Activated CD8-positive, alpha-beta memory T cell treated with anti-CD3 and anti-CD28 coated beads, Interleukin-2, amount 50 U/mL, for 1 hour (primary cell): ENCODE results near the gene CEND1.

Experiments
- DNase-seq: peaks from one replicate; pipeline ENCODE4 v3.0.0-alpha.2; 2020; ENCODE audit errors: extremely low read depth

Gene CEND1

DNA sequence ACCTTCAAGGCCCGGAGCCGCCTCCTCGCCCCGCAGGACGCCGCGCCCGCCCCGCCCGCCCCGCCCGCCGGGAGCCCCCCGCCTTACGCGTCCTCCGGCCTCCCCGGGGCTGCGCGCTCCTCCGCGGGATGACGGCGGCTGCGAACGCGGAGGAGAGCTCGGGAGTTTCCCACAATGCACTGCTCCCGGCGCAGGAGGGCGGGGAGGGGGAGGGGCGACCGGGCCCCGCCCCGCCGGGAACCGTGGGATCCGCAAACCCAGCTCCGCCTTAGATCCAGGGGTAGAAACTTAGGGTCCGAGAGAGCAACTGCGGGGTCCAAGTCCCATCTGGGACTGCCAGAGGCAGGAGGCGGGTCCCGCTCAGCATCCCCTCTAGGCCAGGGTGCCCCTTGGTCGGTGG is at the start of gene CEND1:
Gene CEND1 (minus strand): TSS at position 148 of the 400 bp plus-strand sequence. CDS start 1,514 bp downstream, outside the sequence.
- no peak for DNase-seq

DNA sequence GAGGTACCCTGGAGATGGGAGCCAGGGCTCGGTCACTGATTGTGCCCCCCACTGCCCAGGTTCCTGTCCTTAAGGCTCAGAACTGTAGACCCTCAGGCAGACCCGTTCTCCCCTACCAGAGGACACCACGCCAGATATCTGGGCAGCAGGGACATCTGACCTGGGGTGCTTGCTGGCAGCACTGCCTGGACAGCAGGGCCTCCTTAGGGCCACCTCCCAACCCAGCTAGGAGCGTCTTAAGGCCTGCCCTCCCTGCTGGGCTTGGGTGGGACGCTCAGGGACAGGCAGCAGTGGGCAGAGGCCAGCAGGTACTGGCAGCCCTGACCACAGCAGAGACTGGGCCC is 49.4 kb upstream of the CEND1 start:
- no peak for DNase-seq

DNA sequence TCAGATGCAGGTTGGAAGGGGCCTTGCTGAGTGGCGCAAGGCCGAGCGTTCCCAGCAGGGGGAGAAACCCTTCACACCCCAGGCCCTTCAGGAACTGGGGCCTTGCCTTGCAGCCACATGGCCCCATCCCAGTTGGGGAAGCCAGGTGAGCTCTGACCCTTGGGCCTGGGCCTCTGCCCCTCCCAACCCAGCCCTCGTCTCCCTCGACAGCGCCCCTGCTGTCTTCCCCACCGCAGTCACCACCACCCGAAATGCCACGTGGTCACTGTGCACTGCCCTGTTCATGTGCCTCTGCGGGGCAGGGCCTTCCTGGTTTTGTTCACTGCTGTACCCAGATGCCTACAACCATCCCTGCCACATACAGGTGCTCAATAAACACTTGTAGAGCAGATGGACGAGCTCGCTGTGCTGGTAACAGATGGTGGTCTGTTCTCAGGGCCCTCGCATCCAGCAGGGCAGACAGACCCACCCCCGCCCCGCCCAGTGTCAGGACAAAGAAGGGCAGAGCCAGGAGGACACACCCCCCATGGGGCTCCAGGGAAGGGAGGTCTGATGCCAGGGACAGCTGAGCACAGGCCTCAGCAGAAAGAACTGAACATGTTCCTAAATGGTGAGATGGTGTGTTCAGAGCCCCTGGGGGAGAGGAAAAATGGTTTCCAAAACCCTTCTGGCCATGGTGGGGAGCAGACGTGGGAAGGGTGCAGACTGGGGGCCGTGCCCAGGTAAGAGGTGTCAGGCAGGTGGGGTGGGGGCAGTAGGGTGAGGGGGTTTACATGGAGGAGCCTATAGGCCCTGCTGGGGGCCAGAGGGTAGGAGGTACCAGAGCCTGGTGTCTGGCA is 48.8 kb upstream of the CEND1 start:
- DNase-seq = no peak

DNA sequence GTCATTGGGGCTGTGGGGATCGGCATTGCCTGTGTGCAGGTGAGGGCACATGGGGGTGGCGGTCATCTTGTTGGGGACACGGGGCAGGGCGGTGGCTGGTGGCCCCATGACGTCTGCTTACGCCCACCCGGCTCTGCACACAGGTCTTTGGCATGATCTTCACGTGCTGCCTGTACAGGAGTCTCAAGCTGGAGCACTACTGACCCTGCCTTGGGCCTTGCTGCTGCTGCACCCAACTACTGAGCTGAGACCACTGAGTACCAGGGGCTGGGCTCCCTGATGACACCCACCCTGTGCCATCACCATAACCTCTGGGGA is 48.1 kb upstream of the CEND1 start:
- DNase-seq = no peak

DNA sequence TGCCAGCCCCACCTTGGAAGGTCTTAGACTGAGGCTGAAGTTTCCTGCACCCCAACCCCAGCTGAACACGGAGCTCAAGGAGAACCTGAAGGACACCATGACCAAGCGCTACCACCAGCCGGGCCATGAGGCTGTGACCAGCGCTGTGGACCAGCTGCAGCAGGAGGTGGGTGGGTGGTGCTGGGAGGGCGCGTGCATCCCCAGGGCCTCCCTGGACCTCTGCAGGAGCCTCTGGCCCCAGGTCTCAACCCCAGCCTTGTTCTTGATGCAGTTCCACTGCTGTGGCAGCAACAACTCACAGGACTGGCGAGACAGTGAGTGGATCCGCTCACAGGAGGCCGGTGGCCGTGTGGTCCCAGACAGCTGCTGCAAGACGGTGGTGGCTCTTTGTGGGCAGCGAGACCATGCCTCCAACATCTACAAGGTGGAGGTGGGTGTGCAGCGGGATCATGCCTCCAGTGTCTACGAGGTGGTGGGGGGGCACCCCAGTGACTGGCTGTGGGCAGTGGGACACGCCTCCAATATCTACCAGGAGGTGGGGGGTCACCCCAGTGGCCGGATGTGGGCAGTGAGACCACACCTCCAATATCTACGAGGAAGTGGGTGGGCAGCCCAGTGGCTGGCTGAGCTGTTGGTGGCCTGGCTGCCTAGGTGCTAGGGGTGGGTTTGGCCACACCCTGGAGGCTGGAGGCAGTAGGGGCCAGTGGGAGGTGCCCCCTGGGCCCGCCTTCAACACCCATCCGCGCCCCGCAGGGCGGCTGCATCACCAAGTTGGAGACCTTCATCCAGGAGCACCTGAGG is 47.5 kb upstream of the CEND1 start:
- no peak for DNase-seq

DNA sequence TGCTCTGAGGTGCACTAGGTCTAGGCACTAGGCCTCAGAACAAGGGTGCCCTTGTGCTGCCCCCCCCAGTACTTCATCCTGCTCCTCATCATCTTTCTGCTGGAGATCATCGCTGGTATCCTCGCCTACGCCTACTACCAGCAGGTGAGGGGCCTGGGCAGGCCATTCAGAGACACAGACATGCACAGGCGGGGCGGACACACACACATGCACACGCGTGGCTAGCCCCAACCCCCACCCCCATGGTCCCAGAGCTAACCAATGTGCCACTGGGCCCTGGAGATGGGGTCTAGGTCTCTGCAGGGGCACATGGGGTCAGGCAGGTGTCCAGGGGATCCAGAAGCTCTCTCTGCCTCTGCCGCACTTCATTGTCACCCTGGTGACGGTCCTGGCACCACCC is 46.8 kb upstream of the CEND1 start:
- no peak for DNase-seq

DNA sequence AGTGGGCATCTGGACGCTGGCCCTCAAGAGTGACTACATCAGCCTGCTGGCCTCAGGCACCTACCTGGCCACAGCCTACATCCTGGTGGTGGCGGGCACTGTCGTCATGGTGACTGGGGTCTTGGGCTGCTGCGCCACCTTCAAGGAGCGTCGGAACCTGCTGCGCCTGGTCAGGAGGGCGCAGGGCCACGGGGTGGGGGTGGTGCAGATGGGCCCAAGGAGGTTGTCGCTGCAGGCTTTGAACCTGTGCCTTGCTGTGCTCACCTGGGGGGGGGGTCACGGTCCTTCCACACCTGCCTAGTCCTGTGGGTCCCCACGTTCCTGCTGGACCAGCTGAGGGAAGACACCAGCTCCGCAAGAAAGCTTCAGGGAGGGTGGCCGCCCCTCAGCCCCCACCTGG is 46.4 kb upstream of the CEND1 start:
- DNase-seq = no peak

DNA sequence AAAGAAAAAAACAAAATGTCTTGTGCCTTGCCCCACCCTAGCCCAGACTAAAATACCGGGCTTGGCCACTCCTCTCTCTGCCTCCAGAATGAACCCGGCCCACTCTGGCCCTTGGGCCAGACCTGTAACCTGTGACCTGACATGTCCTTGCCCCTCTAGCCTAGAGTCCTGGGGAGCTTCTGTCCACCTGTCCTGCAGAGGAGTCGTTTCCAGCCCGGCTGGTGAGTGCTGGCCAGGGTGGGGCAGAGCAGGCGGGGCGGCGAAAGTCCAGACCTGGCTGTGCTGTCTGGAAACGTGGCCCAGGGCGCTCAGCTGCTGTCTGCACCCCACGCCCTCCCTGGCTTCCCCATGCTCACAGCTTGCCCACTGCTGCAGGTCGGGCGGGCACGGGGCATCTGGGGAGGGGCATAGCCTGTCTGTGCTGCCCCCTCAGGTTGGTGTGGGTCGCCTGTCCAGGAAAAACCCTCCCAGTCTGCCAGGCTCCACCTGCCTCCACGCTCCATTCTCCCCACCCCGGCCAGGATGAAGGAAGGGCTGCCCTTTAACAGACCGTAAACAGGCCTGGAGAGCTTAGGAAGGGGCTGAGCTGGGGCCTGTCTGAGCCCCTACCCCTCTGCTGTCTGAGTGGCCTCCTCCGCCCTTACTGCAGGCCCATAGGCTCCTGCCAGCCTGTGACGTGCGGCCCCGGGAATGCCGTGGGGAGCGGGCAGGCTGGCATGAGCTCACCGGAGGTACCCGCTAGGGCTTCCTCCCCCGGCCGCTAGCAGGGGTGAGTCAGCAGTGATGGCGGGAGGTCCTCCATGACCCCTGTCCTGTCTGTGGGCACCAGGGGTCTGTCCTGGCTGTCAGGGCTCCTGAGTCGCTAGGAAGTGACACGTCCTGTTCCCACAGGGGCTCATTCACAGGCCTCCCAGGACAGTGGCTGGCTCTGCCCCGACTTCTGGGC is 44.8 kb upstream of the CEND1 start:
- DNase-seq = no peak

DNA sequence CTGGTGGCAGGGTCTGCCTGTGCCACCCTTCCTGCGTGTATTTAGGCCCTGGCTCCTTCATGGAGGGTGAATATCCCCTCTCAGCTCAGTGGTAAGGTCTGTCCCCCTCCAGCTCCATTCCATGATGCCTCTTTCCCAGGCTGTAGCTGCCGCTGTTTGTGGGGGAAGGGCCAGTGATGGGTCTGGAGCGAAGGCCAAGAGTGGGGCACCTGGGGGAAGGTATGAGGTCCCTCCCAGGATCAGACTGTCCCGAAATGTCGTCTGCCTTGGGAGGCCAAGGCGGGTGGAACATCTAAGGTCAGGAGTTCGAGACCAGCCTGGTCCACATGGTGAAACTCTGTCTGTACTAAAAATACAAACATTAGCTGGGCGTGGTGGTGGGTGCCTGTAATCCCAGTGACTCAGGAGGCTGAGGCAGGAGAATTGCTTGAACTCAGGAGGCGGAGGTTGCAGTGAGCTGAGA is 44.0 kb upstream of the CEND1 start:
- no peak for DNase-seq

DNA sequence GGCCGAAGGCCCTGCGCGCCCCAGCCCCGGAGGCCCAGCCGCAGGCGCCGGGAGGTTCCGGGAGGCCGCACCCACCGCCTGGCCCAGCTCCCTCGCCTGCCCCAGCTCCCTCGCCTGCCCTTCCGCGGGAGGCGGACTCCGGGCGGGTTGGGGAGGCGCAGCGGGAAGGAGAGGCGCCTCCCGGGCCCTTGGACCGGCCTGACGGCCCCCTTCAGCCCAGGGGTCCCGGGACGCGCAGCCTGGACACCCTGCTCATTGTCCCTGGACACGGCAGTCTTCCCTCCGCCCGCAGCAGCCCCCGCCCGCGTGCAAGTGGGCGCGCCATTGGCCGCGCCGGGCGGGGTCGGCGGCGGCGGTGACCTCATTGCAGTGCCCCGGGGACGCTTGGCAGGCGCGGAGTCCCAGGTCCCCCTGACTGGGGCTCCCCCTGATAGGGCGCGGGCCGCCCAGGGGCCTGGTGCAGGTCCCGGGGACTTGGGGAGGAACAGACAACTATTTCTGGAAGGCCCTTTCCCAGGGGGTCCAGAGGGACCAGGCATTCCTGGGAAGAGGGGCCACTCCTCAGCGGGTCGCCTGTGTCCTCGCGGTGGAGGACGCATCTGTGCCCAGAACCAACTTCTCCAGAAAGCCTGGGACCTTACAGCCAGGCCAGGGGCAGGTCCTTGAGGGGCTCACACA is 43.4 kb upstream of the CEND1 start:
- no peak for DNase-seq

DNA sequence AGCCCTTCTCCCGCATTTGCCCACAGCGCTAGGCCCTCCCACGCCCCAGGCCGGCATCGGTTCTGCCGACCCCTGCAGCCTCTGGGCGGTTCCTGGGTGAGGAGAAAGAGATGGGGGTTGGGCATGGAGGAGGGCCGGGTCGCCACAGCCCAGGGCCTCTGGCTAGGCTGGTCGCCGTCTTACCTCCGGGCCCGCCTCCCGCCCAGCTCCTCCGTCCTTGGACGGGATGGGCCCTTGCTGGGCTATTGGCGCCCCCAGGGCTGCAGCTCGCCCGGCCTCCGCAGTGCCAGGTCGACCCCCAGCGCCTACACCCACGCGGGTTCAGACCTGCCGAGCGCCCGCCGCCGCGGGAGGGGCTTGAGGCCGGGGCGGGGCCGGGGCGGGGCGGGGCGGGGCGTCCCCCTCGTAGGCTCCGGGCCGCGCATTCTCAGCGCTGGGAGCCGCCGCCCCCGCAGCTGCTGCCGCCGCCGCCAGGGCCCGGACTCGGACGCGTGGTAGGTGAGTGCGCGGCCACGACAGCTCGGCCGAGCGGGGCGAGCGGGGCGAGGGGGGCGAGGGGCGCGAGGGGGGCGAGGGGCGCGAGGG is 42.7 kb upstream of the CEND1 start, which contains the start of gene CD151:
Gene CD151 (plus strand): TSS at position 424 of the 585 bp plus-strand sequence. CDS start 3,118 bp downstream, outside the sequence.
- no peak for DNase-seq

DNA sequence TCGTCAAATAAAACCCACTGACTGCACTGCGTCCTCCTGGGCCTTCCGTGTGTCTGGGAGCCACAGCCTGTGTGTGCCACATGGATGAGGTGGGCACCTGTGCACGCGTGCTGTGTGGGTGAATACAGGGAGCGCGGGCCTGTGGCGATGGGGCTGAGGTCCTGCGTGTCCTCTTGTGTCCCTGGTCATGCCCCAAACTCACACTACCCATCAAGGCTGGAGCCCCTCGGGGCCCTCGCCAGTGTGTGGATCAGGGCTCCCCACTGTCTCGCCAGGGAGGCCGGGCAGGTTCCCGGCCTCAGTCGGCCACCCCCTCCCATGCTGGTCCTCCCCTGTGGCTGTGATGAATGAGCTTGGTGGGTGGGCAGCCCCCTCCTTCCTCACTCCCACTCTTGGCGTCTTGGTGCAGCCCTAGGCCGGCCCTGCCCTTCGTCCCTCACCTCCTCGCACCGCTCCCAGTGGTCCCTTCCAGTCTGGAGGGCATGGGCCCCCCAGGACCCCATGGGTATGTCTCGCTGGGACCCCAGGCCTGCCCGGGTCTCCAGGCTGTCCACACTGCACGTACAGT is 42.2 kb upstream of the CEND1 start:
- DNase-seq = no peak

DNA sequence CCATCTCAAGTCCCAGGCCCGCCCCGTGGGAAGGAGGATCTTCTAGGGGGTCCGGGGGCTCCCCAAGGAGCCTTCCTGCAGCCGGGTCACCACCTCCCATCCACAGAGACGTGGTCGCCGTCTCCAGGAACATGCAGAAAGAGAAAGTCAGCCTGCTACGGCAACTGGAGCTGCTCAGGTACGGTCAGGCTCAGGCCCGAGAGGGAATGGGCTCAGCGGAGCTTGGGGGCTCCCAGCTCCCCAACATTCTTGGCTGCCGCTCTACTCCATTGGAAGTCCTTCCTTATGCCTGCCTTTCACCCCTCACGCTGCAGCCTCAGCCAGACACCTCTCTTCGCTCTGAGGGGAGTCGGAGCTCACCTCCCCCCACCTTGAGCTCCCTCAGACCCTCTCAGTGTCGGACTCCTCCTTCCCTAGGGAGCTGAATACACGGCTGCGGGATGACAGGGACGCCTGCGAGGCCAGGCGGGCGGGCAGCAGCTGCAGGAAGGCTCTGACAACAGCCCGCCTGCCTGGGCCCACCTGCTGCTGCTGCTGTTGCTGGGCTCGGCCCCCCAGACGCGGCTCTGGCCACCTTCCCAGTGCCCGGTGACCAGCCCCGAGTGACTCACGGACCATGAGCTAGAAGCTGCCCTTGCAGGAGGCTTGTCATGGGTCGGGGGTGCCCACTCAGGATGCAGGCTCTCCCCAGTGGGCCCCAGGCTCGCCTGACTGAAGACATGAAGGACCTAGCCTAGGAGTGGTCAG is 41.4 kb upstream of the CEND1 start:
- no peak for DNase-seq

DNA sequence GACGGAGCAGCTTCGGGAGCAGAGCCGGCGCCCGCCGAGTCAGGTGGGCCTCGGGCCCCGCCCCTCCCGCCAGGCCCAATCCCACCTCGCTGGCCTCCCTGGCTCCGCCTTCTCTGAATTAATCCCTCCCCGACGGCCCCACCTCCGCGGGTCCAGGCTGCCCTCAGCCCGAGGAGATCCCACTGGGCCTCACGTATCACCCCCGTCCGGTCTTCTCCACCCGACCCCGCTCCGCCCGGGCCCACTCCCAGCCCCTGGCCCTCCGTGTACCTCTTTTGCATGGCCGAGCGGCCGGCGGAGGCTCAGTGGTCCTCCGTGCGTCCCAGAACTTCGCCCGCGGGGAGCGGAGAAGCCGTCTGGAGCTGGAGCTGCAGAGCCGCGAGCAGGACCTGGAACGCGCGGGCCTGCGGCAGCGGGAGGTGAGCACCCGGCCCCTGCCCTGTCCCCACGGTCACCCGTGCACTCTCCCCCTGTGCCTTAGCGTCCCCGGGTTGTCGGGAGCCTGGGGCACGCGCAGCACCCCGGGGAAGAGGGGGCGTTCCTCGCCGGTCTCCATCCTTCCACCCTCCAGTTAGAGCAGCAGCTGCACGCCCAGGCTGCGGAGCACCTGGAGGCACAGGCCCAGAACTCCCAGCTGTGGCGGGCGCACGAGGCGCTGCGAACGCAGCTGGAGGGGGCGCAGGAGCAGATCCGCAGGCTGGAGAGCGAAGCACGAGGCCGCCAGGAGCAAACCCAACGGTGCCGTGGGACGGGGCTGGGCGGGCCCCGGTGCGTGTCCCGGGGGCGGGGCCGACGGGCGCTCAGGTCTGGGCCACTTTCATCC is 40.6 kb upstream of the CEND1 start:
- DNase-seq = no peak

DNA sequence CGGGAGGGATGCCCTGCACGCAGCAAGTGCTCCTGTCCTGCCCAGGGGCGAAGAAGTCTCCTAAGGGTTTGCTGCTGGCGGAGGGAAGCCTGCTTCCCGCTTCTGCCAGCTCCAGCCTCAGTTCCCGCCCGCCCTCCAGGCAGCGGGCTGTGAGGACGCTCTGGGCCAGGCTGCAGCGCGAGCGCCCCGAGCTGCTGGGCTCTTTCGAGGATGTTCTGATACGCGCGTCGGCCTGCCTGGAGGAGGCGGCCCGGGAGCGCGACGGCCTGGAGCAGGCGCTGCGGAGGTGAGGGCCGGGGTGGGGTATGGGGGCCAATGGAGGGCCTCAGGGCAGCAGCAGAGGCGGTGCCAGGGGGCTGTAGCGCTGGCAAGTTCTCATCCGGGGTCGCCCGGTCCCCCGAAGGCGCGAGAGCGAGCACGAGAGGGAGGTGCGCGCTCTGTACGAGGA is 40.0 kb upstream of the CEND1 start:
- DNase-seq = no peak

DNA sequence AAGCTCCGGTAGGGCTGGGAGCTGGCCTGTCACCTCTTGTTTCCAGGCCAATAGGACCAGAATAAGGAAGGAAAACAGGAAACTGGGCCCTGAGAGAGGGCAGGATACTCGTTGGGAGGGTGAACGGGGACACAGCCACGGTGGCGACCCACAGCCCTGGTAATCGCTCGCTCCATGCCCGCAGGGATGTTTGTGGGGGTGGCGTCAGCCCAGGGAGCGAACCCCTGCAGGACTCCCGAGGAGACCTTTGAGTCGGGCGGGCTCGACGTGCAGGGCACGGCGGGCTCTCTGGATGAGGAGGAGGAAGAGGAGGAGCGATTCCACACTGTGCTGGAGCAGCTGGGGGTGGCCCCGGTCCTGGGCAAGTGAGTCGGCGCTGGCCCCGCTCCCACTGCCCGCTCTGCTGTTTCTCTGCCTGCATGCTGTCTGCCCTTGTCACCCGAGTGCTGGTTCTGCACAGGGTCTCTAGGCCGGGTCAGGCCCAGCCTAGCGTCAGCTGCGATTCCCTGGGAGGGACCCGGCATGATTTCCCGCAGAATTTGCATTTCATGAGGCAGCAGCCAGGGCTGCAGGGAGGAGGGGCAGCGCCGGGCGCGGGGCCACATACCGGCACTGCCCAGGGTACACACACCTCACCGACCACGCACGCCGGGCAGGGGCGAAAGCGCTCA is 39.4 kb upstream of the CEND1 start:
- no peak for DNase-seq

DNA sequence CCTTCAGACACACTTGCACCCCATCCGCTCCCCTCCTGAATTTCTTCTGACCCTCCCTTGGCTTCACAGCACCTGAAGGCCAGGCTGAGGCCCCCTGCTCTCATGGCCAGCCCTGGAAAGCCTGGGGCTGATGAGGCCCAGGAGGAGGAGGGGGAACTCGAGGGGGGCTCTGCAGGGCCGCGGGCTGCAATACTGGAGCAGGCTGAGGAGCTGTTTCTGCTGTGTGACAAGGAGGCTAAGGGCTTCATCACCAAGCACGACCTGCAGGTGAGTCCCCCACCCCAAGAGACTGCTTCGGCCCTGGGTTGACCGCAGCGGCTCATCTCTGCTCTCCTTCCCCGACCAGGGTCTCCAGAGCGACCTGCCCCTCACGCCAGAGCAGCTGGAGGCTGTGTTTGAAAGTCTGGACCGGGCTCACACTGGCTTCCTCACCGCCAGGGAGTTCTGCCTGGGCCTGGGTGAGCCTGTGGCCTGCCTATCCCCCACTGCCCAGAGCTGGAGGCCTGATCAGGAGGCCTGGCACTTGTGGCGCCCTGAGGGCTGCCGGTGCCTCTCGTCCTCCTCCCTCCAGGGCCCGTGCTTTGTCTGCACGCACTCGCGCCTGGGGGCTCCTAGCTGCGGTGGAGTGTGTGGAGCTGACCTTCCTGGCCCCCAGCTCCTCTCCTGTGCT is 38.8 kb upstream of the CEND1 start:
- DNase-seq = no peak

DNA sequence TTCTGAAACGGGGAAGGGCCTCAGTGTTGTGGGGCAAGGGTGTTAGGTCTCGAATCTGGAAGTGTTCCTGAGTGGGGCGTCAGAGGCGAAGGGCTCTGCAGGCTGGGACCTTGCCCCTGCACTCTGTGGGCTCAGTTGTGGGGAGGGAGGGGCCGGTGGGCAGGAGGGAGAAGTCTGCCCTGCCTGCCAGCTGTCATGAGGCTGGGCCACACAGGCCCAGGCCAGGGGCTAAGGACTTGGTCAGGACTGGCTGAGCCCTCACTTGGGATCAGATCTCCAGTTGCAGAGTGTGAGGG is 38.0 kb upstream of the CEND1 start, which contains the start of gene CRACR2B:
Gene CRACR2B (plus strand): TSS at position 23 of the 296 bp plus-strand sequence. CDS start 689 bp downstream, outside the sequence.
- no peak for DNase-seq
